ENCODE measurements around the gene VAPA.

GRCh38 chr18:9993521-9994025 lies 79.8 kb downstream of the VAPA start:
- TF ChIP-seq CTCF (IDR thresholded peaks at IDR 0.05; ENCODE audit: insufficient read depth, low read length) (no peak), GABPA (IDR thresholded peaks at IDR 0.05; ENCODE audit: low read depth) (no peak), REST (IDR thresholded peaks at IDR 0.05; ENCODE audit: insufficient replicate concordance, low read depth) (no peak)
